CD4-positive, alpha-beta T cell treated with Interferon alpha-2 for 1 hour (primary cell): ENCODE measurements around the gene RBL1.
"Not testable (repeated sequence)": the region's sequence is repeated elsewhere in the genome, so short reads cannot be mapped to it uniquely, and the experiment has no call there.

ENCODE experiments used
- DNase-seq, 2 donors: peaks; one replicate each; pipeline ENCODE4 v3.0.0-alpha.2; 2020 to 2022

RBL1 gene

GRCh38 chr20:37095599-37096414, at the start of gene RBL1:
TSS of gene RBL1 (minus strand) at chr20:37095997. CDS start at chr20:37095928, 69 bp downstream.
- peak; percentile 85 to 90 for DNase-seq

- no peak for DNase-seq
Measured at GRCh38 chr20:37144856-37145404, 49.1 kb upstream of the RBL1 start.

- no peak for DNase-seq
Measured at GRCh38 chr20:37142708-37143107, 46.9 kb upstream of the RBL1 start.

GRCh38 chr20:37137547-37137946, 41.8 kb upstream of the RBL1 start:
- no peak for DNase-seq

GRCh38 chr20:37133952-37134351, 38.2 kb upstream of the RBL1 start:
- DNase-seq, result no peak

- no peak for DNase-seq
Measured at GRCh38 chr20:37131486-37131885, 35.7 kb upstream of the RBL1 start.

GRCh38 chr20:37128803-37129202, 33.0 kb upstream of the RBL1 start:
- DNase-seq, result no peak

GRCh38 chr20:37126290-37126689, 30.5 kb upstream of the RBL1 start:
- DNase-seq, result not testable (repeated sequence)

- DNase-seq, result peak in 1 of 2 donors; percentile 44
Measured at GRCh38 chr20:37123441-37123840, 27.6 kb upstream of the RBL1 start.

GRCh38 chr20:37120497-37120896, 24.7 kb upstream of the RBL1 start:
- DNase-seq, result no peak

- DNase-seq, result no peak
Measured at GRCh38 chr20:37119356-37120036, 23.7 kb upstream of the RBL1 start.

- DNase-seq, result no peak
Measured at GRCh38 chr20:37114012-37114411, 18.2 kb upstream of the RBL1 start.

GRCh38 chr20:37111926-37112455, 16.2 kb upstream of the RBL1 start:
- DNase-seq, result no peak

GRCh38 chr20:37108676-37109075, 12.9 kb upstream of the RBL1 start:
- DNase-seq, result no peak

- DNase-seq, result no peak
Measured at GRCh38 chr20:37102571-37102970, 6.8 kb upstream of the RBL1 start.

- DNase-seq, result no peak
Measured at GRCh38 chr20:37096415-37097041, 731 bp upstream of the RBL1 start.

GRCh38 chr20:37095108-37095598, 644 bp downstream of the RBL1 start:
- DNase-seq, result peak; percentile 36 to 65

GRCh38 chr20:37090407-37090806, 5.4 kb downstream of the RBL1 start:
- no peak for DNase-seq

- DNase-seq, result peak; percentile 34 to 62
Measured at GRCh38 chr20:37081717-37082289, 14.0 kb downstream of the RBL1 start.

- no peak for DNase-seq
Measured at GRCh38 chr20:37077009-37077408, 18.8 kb downstream of the RBL1 start.

- no peak for DNase-seq
Measured at GRCh38 chr20:37075932-37076685, 19.7 kb downstream of the RBL1 start.
